ENCODE measurements around the gene ERI2. TPM values are rescaled to one million over a fixed set of nuclear protein-coding genes. Genes with fewer than 3 reads are reported as not detected.

The ERI2 gene
- total RNA-seq, 2 donors from 2014 or later: 31.6 to 35.2 TPM

DNA sequence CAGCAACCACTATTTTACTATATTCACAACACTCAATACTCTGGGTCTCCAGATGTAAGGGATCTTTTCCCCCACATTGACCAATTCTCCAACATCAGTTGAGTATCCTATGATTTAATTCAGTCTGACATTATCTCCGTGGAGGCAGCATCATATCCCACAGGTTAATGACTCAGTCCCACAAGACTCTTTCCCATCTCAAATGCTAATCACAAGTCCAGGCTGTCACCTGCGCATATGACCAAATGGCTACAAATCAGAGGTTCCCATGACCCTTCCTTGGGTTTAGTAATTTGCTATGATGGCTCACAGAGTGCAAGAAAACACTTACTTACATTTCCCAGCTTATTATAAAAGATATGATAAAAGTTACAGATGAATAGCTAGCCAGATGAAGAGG is 23.8 kb downstream of the ERI2 start:
- Histone ChIP-seq H3K9me3 (no peaks in the 10 kb centered on the region), H3K27ac (no peak overlapping the region), H3K27me3 (replicated peaks; ENCODE audit: insufficient read depth) (no peaks in the 10 kb centered on the region), H3K4me3 (no peak overlapping the region), H3K4me1 (replicated peaks) (no peaks in the 10 kb centered on the region), H3K36me3 (no peaks in the 10 kb centered on the region)
- WGBS: 89% methylated on average over 2 of the region's 2 CpGs
- DNase-seq (ENCODE audit: low spot score): no peak
- intact Hi-C loops (cut with DNase I): no loop called here
- TF ChIP-seq POLR2A (IDR thresholded peaks at IDR 0.05) (no peak), POLR2AphosphoS5 (IDR thresholded peaks at IDR 0.05) (no peak)
- TF ChIP-seq, protein P1, sequence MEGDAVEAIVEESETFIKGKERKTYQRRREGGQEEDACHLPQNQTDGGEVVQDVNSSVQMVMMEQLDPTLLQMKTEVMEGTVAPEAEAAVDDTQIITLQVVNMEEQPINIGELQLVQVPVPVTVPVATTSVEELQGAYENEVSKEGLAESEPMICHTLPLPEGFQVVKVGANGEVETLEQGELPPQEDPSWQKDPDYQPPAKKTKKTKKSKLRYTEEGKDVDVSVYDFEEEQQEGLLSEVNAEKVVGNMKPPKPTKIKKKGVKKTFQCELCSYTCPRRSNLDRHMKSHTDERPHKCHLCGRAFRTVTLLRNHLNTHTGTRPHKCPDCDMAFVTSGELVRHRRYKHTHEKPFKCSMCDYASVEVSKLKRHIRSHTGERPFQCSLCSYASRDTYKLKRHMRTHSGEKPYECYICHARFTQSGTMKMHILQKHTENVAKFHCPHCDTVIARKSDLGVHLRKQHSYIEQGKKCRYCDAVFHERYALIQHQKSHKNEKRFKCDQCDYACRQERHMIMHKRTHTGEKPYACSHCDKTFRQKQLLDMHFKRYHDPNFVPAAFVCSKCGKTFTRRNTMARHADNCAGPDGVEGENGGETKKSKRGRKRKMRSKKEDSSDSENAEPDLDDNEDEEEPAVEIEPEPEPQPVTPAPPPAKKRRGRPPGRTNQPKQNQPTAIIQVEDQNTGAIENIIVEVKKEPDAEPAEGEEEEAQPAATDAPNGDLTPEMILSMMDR (IDR thresholded peaks at IDR 0.05): no peak

DNA sequence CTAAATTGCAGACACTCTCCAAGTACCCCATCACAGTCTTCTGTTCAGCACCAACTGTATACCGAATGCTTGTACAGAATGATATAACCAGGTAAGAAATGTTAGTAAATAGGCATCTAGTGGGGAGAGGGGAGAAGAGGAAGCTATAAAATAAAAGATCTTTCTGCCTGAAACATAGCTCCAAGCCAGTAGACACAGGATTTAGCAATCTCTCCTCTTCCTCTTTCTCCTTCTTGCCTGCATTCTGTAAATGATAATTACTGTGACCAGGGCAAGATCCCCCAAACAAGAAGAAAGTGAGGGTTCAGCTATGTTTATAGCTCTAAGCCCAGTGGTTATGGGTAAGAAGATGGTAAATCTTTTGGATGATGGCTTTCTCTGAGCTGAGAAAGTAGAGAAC is 24.6 kb downstream of the ERI2 start:
- H3K27ac ChIP-seq: no peak overlapping the region
- no peaks in the 10 kb centered on the region for H3K4me1 ChIP-seq (replicated peaks)
- no peaks in the 10 kb centered on the region for H3K27me3 ChIP-seq (replicated peaks; ENCODE audit: insufficient read depth)
- TF ChIP-seq, protein P1 (IDR thresholded peaks at IDR 0.05): no peak
- TF ChIP-seq POLR2AphosphoS5 (IDR thresholded peaks at IDR 0.05) (no peak), POLR2A (IDR thresholded peaks at IDR 0.05) (no peak)
- no peaks in the 10 kb centered on the region for H3K36me3 ChIP-seq
- no peaks in the 10 kb centered on the region for H3K9me3 ChIP-seq
- intact Hi-C loops (cut with DNase I): no loop called here
- DNase-seq (ENCODE audit: low spot score): no peak
- 83% methylated on average over 1 of the region's 1 CpG for WGBS
- H3K4me3 ChIP-seq: no peak overlapping the region

DNA sequence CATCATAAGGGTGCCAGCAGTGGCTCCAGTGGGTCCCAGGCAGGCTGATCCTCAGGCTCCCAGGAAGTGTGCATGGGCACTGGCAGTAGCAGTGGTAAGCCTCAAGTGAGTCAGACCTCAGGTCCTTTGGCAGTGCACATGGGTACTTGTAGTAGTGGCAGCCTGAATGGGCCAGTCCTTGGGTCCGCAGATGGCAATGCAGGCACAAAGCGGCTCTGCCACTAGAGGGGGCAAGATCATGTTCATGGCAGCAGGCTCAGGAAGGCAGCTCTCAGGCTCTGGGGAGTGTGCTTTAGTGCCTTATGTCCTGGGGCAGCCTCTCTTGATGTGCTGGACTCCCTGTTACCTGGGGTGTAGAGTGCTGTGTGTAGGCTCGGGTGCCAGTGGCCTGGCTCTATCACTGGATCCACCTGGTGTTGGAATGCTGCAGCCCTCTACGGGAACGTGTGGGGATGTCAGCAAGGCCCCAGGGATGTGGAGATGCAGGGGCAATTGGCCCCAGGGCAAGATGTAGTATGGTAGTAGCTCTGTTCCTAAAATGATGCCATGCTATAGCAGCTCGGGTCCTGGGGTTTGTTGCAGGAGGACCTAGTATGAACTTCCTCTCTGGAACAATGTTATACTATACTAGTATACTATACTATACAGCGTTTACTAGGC is 31.4 kb downstream of the ERI2 start:
- intact Hi-C loops (cut with DNase I): no loop called here

DNA sequence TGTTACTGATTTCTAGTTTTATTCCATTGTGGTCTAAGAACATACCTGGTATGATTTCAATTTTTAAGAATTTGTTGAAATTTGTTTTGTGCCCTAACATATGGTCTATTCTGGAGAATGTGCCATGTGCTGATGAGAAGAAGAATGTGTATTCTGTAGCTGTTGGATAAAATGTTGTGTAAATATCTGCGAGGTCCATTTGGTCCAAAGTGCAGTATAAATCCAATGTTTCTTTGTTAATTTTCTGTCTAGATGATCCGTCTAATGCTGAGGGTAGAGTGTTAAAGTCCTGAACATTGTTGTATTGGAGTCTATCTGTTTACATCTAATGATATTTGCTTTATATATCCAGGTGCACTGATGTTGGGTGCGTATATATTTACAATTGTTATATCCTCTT is 32.6 kb downstream of the ERI2 start:
- Histone ChIP-seq H3K9me3 (no peaks in the 10 kb centered on the region), H3K4me3 (no peak overlapping the region), H3K27ac (no peak overlapping the region), H3K4me1 (replicated peaks) (no peaks in the 10 kb centered on the region), H3K36me3 (no peaks in the 10 kb centered on the region), H3K27me3 (replicated peaks; ENCODE audit: insufficient read depth) (no peaks in the 10 kb centered on the region)
- intact Hi-C loops (cut with DNase I): no loop called here
- DNase-seq (ENCODE audit: low spot score): no peak
- 96% methylated on average over 3 of the region's 3 CpGs for WGBS
- TF ChIP-seq POLR2A (IDR thresholded peaks at IDR 0.05) (no peak), POLR2AphosphoS5 (IDR thresholded peaks at IDR 0.05) (no peak)
- TF ChIP-seq, protein P1 (IDR thresholded peaks at IDR 0.05): no peak

More for the DNA sequence above, 31.4 kb downstream of the ERI2 start:
- Histone ChIP-seq H3K4me1 (replicated peaks) (no peaks in the 10 kb centered on the region), H3K4me3 (no peak overlapping the region), H3K36me3 (no peaks in the 10 kb centered on the region), H3K27ac (no peak overlapping the region), H3K27me3 (replicated peaks; ENCODE audit: insufficient read depth) (no peaks in the 10 kb centered on the region), H3K9me3 (no peaks in the 10 kb centered on the region)
- TF ChIP-seq, protein P1 (IDR thresholded peaks at IDR 0.05): peak in 3 of 4 experiments; percentile 32 to 40 (median 36)
- TF ChIP-seq POLR2AphosphoS5 (IDR thresholded peaks at IDR 0.05) (no peak), POLR2A (IDR thresholded peaks at IDR 0.05) (no peak)
- peak; percentile 39 for DNase-seq (ENCODE audit: low spot score)
- WGBS: 81% methylated on average over 7 of the region's 7 CpGs

DNA sequence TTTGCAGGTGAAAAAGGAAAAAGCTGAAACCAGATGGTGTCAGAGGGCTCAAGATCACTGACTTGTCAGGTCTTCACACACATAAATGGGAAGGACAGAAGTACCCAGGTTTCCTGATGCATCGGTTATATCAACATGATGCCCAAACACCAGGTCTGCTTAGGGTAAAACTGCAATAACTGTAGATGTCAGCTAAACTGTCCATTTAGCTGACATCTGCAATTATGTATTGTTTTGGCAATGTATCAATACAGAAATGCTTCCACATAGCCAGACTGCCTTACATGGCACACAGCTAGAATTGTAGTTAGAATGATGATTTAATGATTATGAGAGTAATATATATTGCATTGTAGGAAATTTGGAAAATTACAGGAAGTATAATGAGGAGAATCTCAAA is 37.5 kb downstream of the ERI2 start:
- no peak overlapping the region for H3K27ac ChIP-seq
- H3K9me3 ChIP-seq: no peaks in the 10 kb centered on the region
- TF ChIP-seq POLR2AphosphoS5 (IDR thresholded peaks at IDR 0.05) (no peak), POLR2A (IDR thresholded peaks at IDR 0.05) (no peak)
- TF ChIP-seq, protein P1 (IDR thresholded peaks at IDR 0.05): no peak
- no peaks in the 10 kb centered on the region for H3K36me3 ChIP-seq
- intact Hi-C loops (cut with DNase I): no loop called here
- no peak overlapping the region for H3K4me3 ChIP-seq
- no peaks in the 10 kb centered on the region for H3K27me3 ChIP-seq (replicated peaks; ENCODE audit: insufficient read depth)
- 61% methylated on average over 1 of the region's 1 CpG for WGBS
- H3K4me1 ChIP-seq (replicated peaks): no peaks in the 10 kb centered on the region
- no peak for DNase-seq (ENCODE audit: low spot score)
